Prostate gland (tissue), 2 donors: ENCODE results near the gene CHID1.

Experiments used
- POLR2A ChIP-seq: fragments of 450-650 bp; IDR thresholded peaks from one replicate; pipeline ENCODE4 v1.6.1; 2016; ENCODE audit warnings: antibody characterized with exemption, mild to moderate bottlenecking
- POLR2AphosphoS5 ChIP-seq: sonication (generic); formaldehyde crosslinking; IDR thresholded peaks from one replicate; pipeline ENCODE4 v1.6.1; 2017; ENCODE audit warnings: antibody characterized with exemption
- TF ChIP-seq, protein P1 (sequence below), 4 experiments: fragments of 200-600 bp in 2 of 4; fragments of 450-650 bp in 2 of 4; sonication (generic) in 2 of 4; IDR thresholded peaks; 1 replicate in 3 of 4; 2 replicates in 1 of 4; pipeline ENCODE4 v1.5.1; 2016 to 2019; ENCODE audit warnings: antibody characterized with exemption in 4 of 4, mild to moderate bottlenecking in 2 of 4, moderate library complexity in 2 of 4

DNA sequence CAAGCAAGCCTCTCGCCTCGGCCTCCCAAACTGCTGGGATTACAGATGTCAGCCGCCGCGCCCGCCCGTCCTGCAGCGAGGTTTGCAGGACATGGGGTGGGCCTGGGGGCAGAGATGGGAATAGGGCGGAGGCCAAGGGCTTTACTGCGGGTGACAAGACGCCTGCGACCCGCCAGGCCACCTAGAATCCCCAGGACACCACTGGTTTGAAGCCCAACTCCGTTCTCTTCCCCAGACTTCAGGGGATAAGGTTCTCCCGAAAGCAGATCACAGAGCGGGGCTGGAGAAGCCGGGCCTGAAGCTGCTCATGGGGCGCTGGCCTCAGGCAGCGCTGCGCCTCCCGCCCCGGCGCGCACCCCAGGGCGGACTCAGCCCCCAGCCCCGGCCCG, 68.6 kb downstream of the CHID1 start:
- TF ChIP-seq, protein P1, sequence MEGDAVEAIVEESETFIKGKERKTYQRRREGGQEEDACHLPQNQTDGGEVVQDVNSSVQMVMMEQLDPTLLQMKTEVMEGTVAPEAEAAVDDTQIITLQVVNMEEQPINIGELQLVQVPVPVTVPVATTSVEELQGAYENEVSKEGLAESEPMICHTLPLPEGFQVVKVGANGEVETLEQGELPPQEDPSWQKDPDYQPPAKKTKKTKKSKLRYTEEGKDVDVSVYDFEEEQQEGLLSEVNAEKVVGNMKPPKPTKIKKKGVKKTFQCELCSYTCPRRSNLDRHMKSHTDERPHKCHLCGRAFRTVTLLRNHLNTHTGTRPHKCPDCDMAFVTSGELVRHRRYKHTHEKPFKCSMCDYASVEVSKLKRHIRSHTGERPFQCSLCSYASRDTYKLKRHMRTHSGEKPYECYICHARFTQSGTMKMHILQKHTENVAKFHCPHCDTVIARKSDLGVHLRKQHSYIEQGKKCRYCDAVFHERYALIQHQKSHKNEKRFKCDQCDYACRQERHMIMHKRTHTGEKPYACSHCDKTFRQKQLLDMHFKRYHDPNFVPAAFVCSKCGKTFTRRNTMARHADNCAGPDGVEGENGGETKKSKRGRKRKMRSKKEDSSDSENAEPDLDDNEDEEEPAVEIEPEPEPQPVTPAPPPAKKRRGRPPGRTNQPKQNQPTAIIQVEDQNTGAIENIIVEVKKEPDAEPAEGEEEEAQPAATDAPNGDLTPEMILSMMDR (IDR thresholded peaks at IDR 0.05), result no peak
- TF ChIP-seq POLR2AphosphoS5, result no peak
- no peak for TF ChIP-seq POLR2A
